DMS 273 (cell line): ENCODE data around the gene PPP2R1B.

ENCODE experiments used
- DNase-seq: peaks from one replicate; lab custom pipeline; 2025; ENCODE audit not compliant: unreplicated experiment; lab: John Stamatoyannopoulos, UW

Gene PPP2R1B

GRCh38 chr11:111749646-111750045 lies 16.5 kb downstream of the PPP2R1B start:
- peak; percentile 77 for DNase-seq

GRCh38 chr11:111748035-111748804 lies 18.0 kb downstream of the PPP2R1B start:
- peak; percentile 81 for DNase-seq

- no peak for DNase-seq
Observed at GRCh38 chr11:111745719-111746504, 20.3 kb downstream of the PPP2R1B start.

GRCh38 chr11:111743700-111744099 lies 22.5 kb downstream of the PPP2R1B start:
- no peak for DNase-seq

- DNase-seq, result no peak
Observed at GRCh38 chr11:111741751-111742150, 24.4 kb downstream of the PPP2R1B start.

- no peak for DNase-seq
Observed at GRCh38 chr11:111739299-111739698, 26.9 kb downstream of the PPP2R1B start.

- no peak for DNase-seq
Observed at GRCh38 chr11:111737444-111738210, 28.6 kb downstream of the PPP2R1B start.

- no peak for DNase-seq
Observed at GRCh38 chr11:111736621-111737443, 29.4 kb downstream of the PPP2R1B start.

GRCh38 chr11:111736181-111736590 lies 30.0 kb downstream of the PPP2R1B start:
- DNase-seq, result peak; percentile 42

GRCh38 chr11:111735262-111736116 lies 30.7 kb downstream of the PPP2R1B start:
- peak; percentile 89 for DNase-seq

GRCh38 chr11:111734954-111735261 lies 31.3 kb downstream of the PPP2R1B start:
- DNase-seq, result no peak

GRCh38 chr11:111734101-111734953 lies 31.9 kb downstream of the PPP2R1B start:
- DNase-seq, result peak; percentile 26

GRCh38 chr11:111733611-111734088 lies 32.5 kb downstream of the PPP2R1B start:
- peak; percentile 26 for DNase-seq

GRCh38 chr11:111733016-111733415 lies 33.2 kb downstream of the PPP2R1B start:
- DNase-seq, result no peak

GRCh38 chr11:111731821-111732220 lies 34.4 kb downstream of the PPP2R1B start:
- DNase-seq, result no peak

- no peak for DNase-seq
Observed at GRCh38 chr11:111730871-111731591, 35.2 kb downstream of the PPP2R1B start.

GRCh38 chr11:111729831-111730311 lies 36.3 kb downstream of the PPP2R1B start:
- no peak for DNase-seq
